Body of pancreas (tissue), 4 donors: ENCODE data around the gene RICTOR. TPM values are rescaled to one million over a fixed set of nuclear protein-coding genes. Genes with fewer than 3 reads are reported as not detected.

Experiments
- ATAC-seq: fragments of 150-250 bp; one replicate; pipeline ENCODE4 v1.9.1; 2016
- DNase-seq, 4 donors: peaks; one replicate each; pipeline ENCODE4 v3.0.0-alpha.2; 2019
- H3K27ac ChIP-seq, 4 donors: fragments of 200-600 bp; sonication (generic); 1 replicate in 3 of 4; 2 replicates in 1 of 4; pipeline versions ENCODE4 v1.5.1 to v1.6.1; 2016 to 2019; ENCODE audit warnings: mild to moderate bottlenecking in 1 of 4, mixed read lengths in 1 of 4, moderate library complexity in 1 of 4
- H3K27me3 ChIP-seq, 2 donors: fragments of 200-600 bp; sonication (generic); one replicate each; pipeline ENCODE4 v1.6.0; 2016; ENCODE audit warnings: mild to moderate bottlenecking in 1 of 2
- H3K36me3 ChIP-seq, 2 donors: fragments of 200-600 bp; sonication (generic); replicated peaks in 1 of 2; 2 replicates each; pipeline ENCODE4 v1.5.1; 2016; ENCODE audit warnings: low read depth in 2 of 2; ENCODE audit not compliant: insufficient read depth in 1 of 2
- H3K4me1 ChIP-seq: fragments of 200-600 bp; sonication (generic); one replicate; pipeline ENCODE4 v1.6.0; 2016
- H3K4me3 ChIP-seq, 2 donors: fragments of 200-600 bp; sonication (generic); 1 replicate in 1 of 2; 2 replicates in 1 of 2; pipeline ENCODE4 v1.5.1; 2016 to 2019
- H3K9me3 ChIP-seq, 3 donors: fragments of 200-600 bp; sonication (generic); 1 replicate in 2 of 3; 2 replicates in 1 of 3; pipeline ENCODE4 v1.5.1; 2016
- POLR2A ChIP-seq, 3 donors: fragments of 450-650 bp; IDR thresholded peaks; one replicate each; pipeline ENCODE4 v1.6.1; 2016; ENCODE audit warnings: antibody characterized with exemption in 3 of 3, mild to moderate bottlenecking in 2 of 3
- WGBS, 2 donors: methylation state at CpG; one replicate each; pipeline ENCODE4 v1.1.5; 2017; 5-methylcytosine and 5-hydroxymethylcytosine counted together
- intact Hi-C: fragments of 100-400 bp; cut with DNase I; formaldehyde crosslinking; loops from one replicate; pipeline ENCODE4 v1.15.1; 2023
- total RNA-seq, 2 donors: library from RNA; depleted of rRNA; stranded (reverse); fragments of >200 nt; gene quantifications; one replicate each; pipeline ENCODE4 v1.1.0, GENCODE V29; 2016
- TF ChIP-seq, protein P1 (sequence below), 7 experiments: fragments of 450-650 bp in 4 of 7; fragments of 200-600 bp in 3 of 7; sonication (generic) in 3 of 7; IDR thresholded peaks; one replicate each; pipeline ENCODE4 v1.5.1; 2016 to 2019; ENCODE audit warnings: antibody characterized with exemption in 7 of 7

The RICTOR gene
- total RNA-seq, 2 donors from 2014 or later = 20.8 to 27.5 TPM

GRCh38 chr5:38929838-38930237 lies 144.4 kb downstream of the RICTOR start:
- 52 to 56% methylated on average over 2 of the region's 2 CpGs for WGBS, 2 donors
- no peaks in the 10 kb centered on the region for H3K9me3 ChIP-seq
- no peak for ATAC-seq
- intact Hi-C loops = no loop called here
- no peaks in the 10 kb centered on the region for H3K27me3 ChIP-seq
- TF ChIP-seq POLR2A (IDR thresholded peaks at IDR 0.05) = no peak
- TF ChIP-seq, protein P1, sequence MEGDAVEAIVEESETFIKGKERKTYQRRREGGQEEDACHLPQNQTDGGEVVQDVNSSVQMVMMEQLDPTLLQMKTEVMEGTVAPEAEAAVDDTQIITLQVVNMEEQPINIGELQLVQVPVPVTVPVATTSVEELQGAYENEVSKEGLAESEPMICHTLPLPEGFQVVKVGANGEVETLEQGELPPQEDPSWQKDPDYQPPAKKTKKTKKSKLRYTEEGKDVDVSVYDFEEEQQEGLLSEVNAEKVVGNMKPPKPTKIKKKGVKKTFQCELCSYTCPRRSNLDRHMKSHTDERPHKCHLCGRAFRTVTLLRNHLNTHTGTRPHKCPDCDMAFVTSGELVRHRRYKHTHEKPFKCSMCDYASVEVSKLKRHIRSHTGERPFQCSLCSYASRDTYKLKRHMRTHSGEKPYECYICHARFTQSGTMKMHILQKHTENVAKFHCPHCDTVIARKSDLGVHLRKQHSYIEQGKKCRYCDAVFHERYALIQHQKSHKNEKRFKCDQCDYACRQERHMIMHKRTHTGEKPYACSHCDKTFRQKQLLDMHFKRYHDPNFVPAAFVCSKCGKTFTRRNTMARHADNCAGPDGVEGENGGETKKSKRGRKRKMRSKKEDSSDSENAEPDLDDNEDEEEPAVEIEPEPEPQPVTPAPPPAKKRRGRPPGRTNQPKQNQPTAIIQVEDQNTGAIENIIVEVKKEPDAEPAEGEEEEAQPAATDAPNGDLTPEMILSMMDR (IDR thresholded peaks at IDR 0.05) = no peak
- H3K4me3 ChIP-seq = no peak overlapping the region
- no peak overlapping the region for H3K27ac ChIP-seq
- H3K36me3 ChIP-seq = peaks cover 0 to 12% of the 10 kb centered on the region in 2 donors
- peaks cover 19% of the 10 kb centered on the region for H3K4me1 ChIP-seq
- no peak for DNase-seq

- H3K27me3 ChIP-seq = no peaks in the 10 kb centered on the region
- DNase-seq (no peak), ATAC-seq (no peak)
- 70 to 80% methylated on average over 2 of the region's 2 CpGs for WGBS, 2 donors
- H3K9me3 ChIP-seq = no peaks in the 10 kb centered on the region
- TF ChIP-seq POLR2A (IDR thresholded peaks at IDR 0.05) = no peak
- TF ChIP-seq, protein P1 (IDR thresholded peaks at IDR 0.05) = no peak
- H3K4me3 ChIP-seq = no peak overlapping the region
- no peak overlapping the region for H3K27ac ChIP-seq
- peaks cover 0 to 13% of the 10 kb centered on the region in 2 donors for H3K36me3 ChIP-seq
- peaks cover 10% of the 10 kb centered on the region for H3K4me1 ChIP-seq
- intact Hi-C loops = no loop called here
Observed at GRCh38 chr5:38927470-38927869, 146.7 kb downstream of the RICTOR start.

GRCh38 chr5:38926121-38926520 lies 148.1 kb downstream of the RICTOR start:
- 87% methylated on average over 3 of the region's 3 CpGs for WGBS, 2 donors
- intact Hi-C loops = no loop called here
- Histone ChIP-seq H3K27ac (no peak overlapping the region), H3K4me1 (peaks cover 5% of the 10 kb centered on the region), H3K4me3 (no peak overlapping the region), H3K36me3 (peaks cover 0 to 11% of the 10 kb centered on the region in 2 donors), H3K27me3 (no peaks in the 10 kb centered on the region), H3K9me3 (no peaks in the 10 kb centered on the region)
- TF ChIP-seq, protein P1 (IDR thresholded peaks at IDR 0.05) = no peak
- TF ChIP-seq POLR2A (IDR thresholded peaks at IDR 0.05) = no peak
- ATAC-seq (no peak), DNase-seq (no peak)

GRCh38 chr5:38925154-38925925 lies 148.9 kb downstream of the RICTOR start:
- H3K4me3 ChIP-seq = no peak overlapping the region
- no peak for ATAC-seq
- no peaks in the 10 kb centered on the region for H3K27me3 ChIP-seq
- peaks cover 0 to 11% of the 10 kb centered on the region in 2 donors for H3K36me3 ChIP-seq
- no peaks in the 10 kb centered on the region for H3K9me3 ChIP-seq
- no peak for TF ChIP-seq POLR2A (IDR thresholded peaks at IDR 0.05)
- TF ChIP-seq, protein P1 (IDR thresholded peaks at IDR 0.05) = no peak
- peaks cover 5% of the 10 kb centered on the region for H3K4me1 ChIP-seq
- WGBS, 2 donors = 71 to 81% methylated on average over 6 of the region's 6 CpGs
- H3K27ac ChIP-seq = no peak overlapping the region
- no peak for DNase-seq
- intact Hi-C loops = no loop called here
